ENCODE results near the gene TMEM17.
A peak's percentile ranks its signal among the peaks of the same experiment; 100 is the strongest.

The TMEM17 gene, protein sequence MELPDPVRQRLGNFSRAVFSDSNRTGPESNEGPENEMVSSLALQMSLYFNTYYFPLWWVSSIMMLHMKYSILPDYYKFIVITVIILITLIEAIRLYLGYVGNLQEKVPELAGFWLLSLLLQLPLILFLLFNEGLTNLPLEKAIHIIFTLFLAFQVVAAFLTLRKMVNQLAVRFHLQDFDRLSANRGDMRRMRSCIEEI

DNA sequence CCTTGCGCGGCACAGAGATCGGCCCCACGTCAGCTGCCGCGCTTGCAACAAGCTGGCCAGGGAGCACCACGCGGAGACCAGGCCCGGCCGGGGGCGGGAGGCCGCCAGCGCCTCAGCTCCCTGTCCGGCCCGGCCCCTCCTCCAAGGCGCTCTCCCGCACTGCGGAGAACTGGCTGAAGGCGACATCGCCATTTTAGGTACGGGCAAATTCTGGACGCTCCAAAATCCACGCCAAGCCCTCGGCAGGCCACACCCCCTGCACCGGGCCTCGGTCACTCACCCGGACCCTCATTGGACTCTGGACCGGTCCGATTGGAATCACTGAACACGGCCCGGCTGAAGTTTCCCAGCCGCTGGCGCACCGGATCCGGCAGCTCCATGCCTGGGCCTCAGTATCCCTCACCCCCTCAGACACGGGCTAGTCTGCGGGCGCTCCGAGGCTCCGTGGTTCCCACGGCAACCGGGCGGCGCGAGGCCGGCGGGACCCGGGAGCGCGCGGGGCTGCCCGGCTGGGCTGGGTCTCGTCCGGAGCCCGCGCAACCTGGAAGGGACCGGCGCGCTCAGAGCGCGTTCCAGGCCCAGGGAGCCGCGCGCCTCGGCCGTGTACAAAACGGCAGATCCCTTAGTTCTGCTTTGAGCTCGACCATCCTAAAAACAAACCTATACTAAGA is at the start of gene TMEM17:
TMEM17 (minus strand) TSS at position 446 of the 671 bp plus-strand sequence; CDS start at position 380, 66 bp downstream.
- TF ChIP-seq, protein P1, sequence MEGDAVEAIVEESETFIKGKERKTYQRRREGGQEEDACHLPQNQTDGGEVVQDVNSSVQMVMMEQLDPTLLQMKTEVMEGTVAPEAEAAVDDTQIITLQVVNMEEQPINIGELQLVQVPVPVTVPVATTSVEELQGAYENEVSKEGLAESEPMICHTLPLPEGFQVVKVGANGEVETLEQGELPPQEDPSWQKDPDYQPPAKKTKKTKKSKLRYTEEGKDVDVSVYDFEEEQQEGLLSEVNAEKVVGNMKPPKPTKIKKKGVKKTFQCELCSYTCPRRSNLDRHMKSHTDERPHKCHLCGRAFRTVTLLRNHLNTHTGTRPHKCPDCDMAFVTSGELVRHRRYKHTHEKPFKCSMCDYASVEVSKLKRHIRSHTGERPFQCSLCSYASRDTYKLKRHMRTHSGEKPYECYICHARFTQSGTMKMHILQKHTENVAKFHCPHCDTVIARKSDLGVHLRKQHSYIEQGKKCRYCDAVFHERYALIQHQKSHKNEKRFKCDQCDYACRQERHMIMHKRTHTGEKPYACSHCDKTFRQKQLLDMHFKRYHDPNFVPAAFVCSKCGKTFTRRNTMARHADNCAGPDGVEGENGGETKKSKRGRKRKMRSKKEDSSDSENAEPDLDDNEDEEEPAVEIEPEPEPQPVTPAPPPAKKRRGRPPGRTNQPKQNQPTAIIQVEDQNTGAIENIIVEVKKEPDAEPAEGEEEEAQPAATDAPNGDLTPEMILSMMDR (IDR thresholded peaks at IDR 0.05; ENCODE audit: low read depth, low read length, missing control alignments): no peak
- peak within 1 kb of the TSS; percentile 82 for H3K4me3 ChIP-seq (ENCODE audit: low read depth, low read length)
- DNase-seq (ENCODE audit: low read depth): peak; percentile 37

DNA sequence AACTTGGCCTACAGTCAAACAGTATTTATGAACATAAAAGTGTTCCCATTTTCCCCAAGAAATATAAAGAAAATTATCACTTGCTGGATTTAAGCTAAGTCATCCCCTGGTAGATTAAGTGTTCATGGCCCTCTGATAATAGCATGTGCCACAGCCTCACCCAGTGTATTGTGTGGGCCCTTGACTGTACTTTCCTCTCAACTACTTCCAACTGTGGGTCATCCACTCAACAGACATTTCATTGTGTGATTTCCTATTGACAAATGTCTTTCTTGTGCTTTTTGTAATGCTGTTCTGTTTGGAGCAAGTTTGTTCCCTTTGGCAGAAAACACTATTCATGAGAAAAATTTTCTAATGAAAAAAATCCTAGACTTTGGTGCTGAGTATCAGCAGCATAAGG is 48.4 kb upstream of the TMEM17 start:
- H3K4me3 ChIP-seq (ENCODE audit: low read depth, low read length): no peak overlapping the region
- DNase-seq (ENCODE audit: low read depth): no peak
- TF ChIP-seq, protein P1 (IDR thresholded peaks at IDR 0.05; ENCODE audit: low read depth, low read length, missing control alignments): no peak

DNA sequence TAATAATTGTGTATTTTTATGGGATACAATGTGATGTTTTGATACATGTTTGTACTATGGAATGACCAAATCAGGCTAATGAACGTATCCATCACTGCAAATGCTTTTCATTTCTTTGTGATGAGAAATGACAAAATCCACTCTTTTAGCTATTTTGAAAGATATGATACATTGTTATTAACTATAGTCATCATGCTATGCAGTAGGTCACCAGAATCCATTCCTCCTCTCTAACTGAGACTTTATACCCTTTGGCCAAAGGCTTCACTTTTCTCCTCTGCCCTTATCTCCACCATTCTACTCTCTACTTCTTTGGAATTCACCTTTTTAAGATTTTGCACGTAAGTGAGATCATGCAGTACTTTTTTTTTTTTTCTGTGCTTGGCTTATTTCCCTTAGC is 44.5 kb upstream of the TMEM17 start:
- TF ChIP-seq, protein P1 (IDR thresholded peaks at IDR 0.05; ENCODE audit: low read depth, low read length, missing control alignments): no peak
- DNase-seq (ENCODE audit: low read depth): no peak
- H3K4me3 ChIP-seq (ENCODE audit: low read depth, low read length): no peak overlapping the region

DNA sequence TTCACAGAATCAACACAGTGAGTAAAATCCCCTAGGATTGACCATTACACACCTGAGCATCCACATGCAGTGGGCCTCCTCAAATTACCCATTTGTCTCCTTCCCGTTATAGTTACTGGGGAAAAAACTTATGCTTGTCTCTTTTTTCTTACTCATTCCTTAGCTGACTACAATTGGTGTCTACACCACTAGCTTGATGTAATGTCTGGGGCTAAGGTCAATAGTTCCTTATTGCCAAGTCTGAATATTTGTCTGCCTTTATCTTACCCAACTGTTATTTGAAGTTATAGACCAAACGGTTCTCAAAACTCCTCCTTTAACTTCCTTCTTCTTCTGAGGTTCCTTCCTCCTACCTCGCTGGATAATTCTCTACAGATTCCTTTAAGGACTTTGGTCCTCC is 41.9 kb upstream of the TMEM17 start:
- TF ChIP-seq, protein P1 (IDR thresholded peaks at IDR 0.05; ENCODE audit: low read depth, low read length, missing control alignments): no peak
- DNase-seq (ENCODE audit: low read depth): no peak
- H3K4me3 ChIP-seq (ENCODE audit: low read depth, low read length): no peak overlapping the region

DNA sequence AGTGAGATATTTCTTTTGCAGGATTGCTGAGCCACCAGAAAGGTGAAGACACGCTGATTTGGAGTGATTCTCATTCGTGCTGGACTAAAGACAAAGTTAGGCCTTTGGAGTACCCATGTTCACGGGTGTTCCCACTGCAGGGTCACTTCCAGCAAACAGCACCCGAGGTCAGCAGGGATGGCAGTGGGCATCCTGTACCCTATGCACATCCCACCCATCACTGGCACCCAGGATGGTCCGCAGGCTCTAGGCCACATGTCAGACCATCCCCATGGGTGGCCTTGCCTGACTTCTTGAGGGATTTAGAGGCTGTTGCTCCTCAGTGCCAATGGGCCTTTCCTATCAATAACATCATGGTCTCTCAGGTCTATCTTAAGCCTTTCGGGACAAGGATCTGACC is 39.3 kb upstream of the TMEM17 start:
- no peak overlapping the region for H3K4me3 ChIP-seq (ENCODE audit: low read depth, low read length)
- TF ChIP-seq, protein P1 (IDR thresholded peaks at IDR 0.05; ENCODE audit: low read depth, low read length, missing control alignments): no peak
- DNase-seq (ENCODE audit: low read depth): no peak

DNA sequence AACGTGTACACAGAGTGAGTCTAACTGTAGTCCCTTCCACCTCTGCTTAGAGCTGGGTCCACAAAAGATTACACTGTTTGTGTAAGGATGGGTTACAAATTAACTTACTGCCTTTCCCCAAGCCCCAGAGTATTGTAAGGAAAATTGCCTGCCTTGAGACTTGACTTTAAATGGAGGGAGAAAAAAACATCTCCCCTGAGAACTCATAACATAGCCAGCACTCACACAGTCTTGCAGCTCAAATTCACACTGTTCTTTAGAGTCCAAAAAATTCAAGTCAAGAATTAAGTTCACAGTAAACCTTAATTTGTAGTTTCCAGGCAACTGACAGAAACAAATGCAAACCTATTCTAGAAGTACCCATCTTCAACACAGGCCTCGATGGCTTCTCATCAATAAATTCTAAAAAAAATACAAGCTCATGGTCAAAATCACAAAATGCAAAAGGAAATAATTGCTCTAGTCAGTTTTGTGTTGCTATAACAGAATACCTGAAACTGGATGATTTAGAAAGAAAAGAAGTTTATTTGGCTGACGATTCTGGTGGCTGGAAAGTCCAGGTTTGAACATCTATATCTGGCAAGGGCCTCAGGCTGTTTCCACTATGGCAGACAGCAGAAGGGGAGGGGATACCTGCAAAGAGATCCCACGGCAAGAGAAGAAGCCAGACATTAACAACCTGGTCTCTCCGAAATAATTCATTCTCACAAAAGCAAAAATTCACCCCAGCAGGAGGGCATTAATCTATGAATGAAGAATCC is 34.6 kb upstream of the TMEM17 start:
- TF ChIP-seq, protein P1 (IDR thresholded peaks at IDR 0.05; ENCODE audit: low read depth, low read length, missing control alignments): no peak
- no peak for DNase-seq (ENCODE audit: low read depth)
- H3K4me3 ChIP-seq (ENCODE audit: low read depth, low read length): no peak overlapping the region
